Measurements from ENCODE around the gene LDHAL6A. TPM values are rescaled to one million over a fixed set of nuclear protein-coding genes. Genes with fewer than 3 reads are reported as not detected.

LDHAL6A gene
- total RNA-seq, 2 experiments from 2014 or later: not detected

- Mint-ChIP-seq H3K9me3 (no peaks in the 10 kb centered on the region), H3K27ac (no peak overlapping the region), H3K27me3 (no peaks in the 10 kb centered on the region), H3K4me3 (no peak overlapping the region), H3K36me3 (ENCODE audit: low read depth) (peaks cover 34% of the 10 kb centered on the region), H3K4me1 (ENCODE audit: low read depth) (no peaks in the 10 kb centered on the region)
- TF ChIP-seq CTCF (IDR thresholded peaks at IDR 0.05): no peak
- ATAC-seq (no peak), DNase-seq (no peak)
- CTCF ChIA-PET: no interaction called here
- intact Hi-C loops (cut with micrococcal nuclease): no loop called here
- POLR2A ChIA-PET: no interaction called here
Measured at GRCh38 chr11:18498039-18498438, 42.4 kb downstream of the LDHAL6A start.

- ChIA-PET CTCF (no interaction called here), POLR2A (interaction anchor here (0.6 to 0.7 kb wide), 2 partner anchors 25 to 462 kb away, joined by 3 read pairs; partner anchors contain the start of gene TSG101)
- Mint-ChIP-seq H3K36me3 (ENCODE audit: low read depth) (peaks cover 31% of the 10 kb centered on the region), H3K9me3 (no peaks in the 10 kb centered on the region), H3K4me3 (no peak overlapping the region), H3K27ac (no peak overlapping the region), H3K4me1 (ENCODE audit: low read depth) (no peaks in the 10 kb centered on the region), H3K27me3 (no peaks in the 10 kb centered on the region)
- DNase-seq (no peak), ATAC-seq (no peak)
- intact Hi-C loops (cut with micrococcal nuclease): no loop called here
- no peak for TF ChIP-seq CTCF (IDR thresholded peaks at IDR 0.05)
Measured at GRCh38 chr11:18501629-18502028, 46.0 kb downstream of the LDHAL6A start.

GRCh38 chr11:18502352-18502751, 46.7 kb downstream of the LDHAL6A start:
- Mint-ChIP-seq H3K27me3 (no peaks in the 10 kb centered on the region), H3K4me3 (no peak overlapping the region), H3K9me3 (no peaks in the 10 kb centered on the region), H3K36me3 (ENCODE audit: low read depth) (peaks cover 33% of the 10 kb centered on the region), H3K4me1 (ENCODE audit: low read depth) (no peaks in the 10 kb centered on the region), H3K27ac (peak overlapping the region; percentile 25)
- no peak for TF ChIP-seq CTCF (IDR thresholded peaks at IDR 0.05)
- intact Hi-C loops (cut with micrococcal nuclease): no loop called here
- ATAC-seq: no peak
- ChIA-PET CTCF (no interaction called here), POLR2A (interaction anchor here (1.6 kb wide), 1 partner anchor 8 kb away, joined by 3 read pairs; no protein-coding TSS in a partner anchor)
- DNase-seq: no peak

- POLR2A ChIA-PET: no interaction called here
- no peak overlapping the region for H3K27ac Mint-ChIP-seq
- DNase-seq (no peak), ATAC-seq (no peak)
- peaks cover 19% of the 10 kb centered on the region for H3K36me3 Mint-ChIP-seq (ENCODE audit: low read depth)
- H3K27me3 Mint-ChIP-seq: no peaks in the 10 kb centered on the region
- no peaks in the 10 kb centered on the region for H3K9me3 Mint-ChIP-seq
- no peak for TF ChIP-seq CTCF (IDR thresholded peaks at IDR 0.05)
- H3K4me1 Mint-ChIP-seq (ENCODE audit: low read depth): peaks cover 41% of the 10 kb centered on the region
- CTCF ChIA-PET: interaction anchor here (1.1 to 1.7 kb wide), 3 partner anchors 201 to 277 kb away, joined by 3 to 5 read pairs (median 5); no protein-coding TSS in a partner anchor
- no peak overlapping the region for H3K4me3 Mint-ChIP-seq
- intact Hi-C loops (cut with micrococcal nuclease): no loop called here
Measured at GRCh38 chr11:18521122-18521521, 65.5 kb downstream of the LDHAL6A start.

- no peaks in the 10 kb centered on the region for H3K27me3 Mint-ChIP-seq
- H3K36me3 Mint-ChIP-seq (ENCODE audit: low read depth): peaks cover 22% of the 10 kb centered on the region
- H3K9me3 Mint-ChIP-seq: no peaks in the 10 kb centered on the region
- peak; percentile 26 for TF ChIP-seq CTCF (IDR thresholded peaks at IDR 0.05)
- CTCF ChIA-PET: interaction anchor here (0.8 to 2.0 kb wide), 5 partner anchors 10 to 278 kb away, joined by 3 to 9 read pairs (median 4); no protein-coding TSS in a partner anchor
- no peak overlapping the region for H3K27ac Mint-ChIP-seq
- POLR2A ChIA-PET: no interaction called here
- peaks cover 41% of the 10 kb centered on the region for H3K4me1 Mint-ChIP-seq (ENCODE audit: low read depth)
- no peak for ATAC-seq
- no peak for DNase-seq
- intact Hi-C loops (cut with micrococcal nuclease): no loop called here
- no peak overlapping the region for H3K4me3 Mint-ChIP-seq
Measured at GRCh38 chr11:18522388-18522787, 66.7 kb downstream of the LDHAL6A start.

Measured in activated CD8-positive, alpha-beta T cell treated with anti-CD3 and anti-CD28 coated beads for 36 hours (primary cell).